ENCODE measurements around the gene PLCD3.

DNA sequence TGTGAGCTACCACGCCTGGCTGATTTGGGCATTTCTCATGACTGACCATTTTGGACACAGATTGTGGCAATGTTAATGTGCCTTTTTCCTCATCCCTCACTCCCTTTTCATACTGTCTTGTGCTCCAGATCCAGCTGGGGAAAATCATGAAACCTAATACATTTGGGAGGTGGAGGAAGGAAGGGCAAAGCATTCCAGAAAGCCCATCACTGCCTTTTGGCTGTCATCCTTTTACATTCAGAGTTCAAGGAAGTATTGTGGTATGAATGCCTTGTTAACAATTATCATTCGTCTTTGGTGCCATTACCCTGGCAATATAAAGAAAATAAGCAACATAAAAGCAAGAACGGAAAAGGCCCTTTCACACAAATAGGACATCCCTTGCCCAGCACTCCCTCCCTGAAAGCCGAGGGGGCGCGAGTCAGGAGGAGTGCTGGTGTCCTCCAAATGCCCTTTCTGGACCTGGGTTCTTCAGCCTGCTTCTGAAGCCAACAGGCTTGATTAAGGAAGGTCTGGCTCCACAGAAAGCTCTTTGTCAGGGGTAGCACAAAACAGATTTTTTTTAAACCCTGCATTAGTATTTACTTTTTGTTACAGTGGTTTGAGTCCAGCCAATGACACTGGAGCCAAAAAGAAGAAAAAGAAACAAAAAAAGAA, 51.1 kb downstream of the PLCD3 start:
- no peak for TF ChIP-seq GATA2 (IDR thresholded peaks at IDR 0.05; ENCODE audit: low read depth, low read length)
- no peak for TF ChIP-seq GATA3 (IDR thresholded peaks at IDR 0.05; ENCODE audit: low read depth, low read length)
